ENCODE results near the gene CA11.

DNA sequence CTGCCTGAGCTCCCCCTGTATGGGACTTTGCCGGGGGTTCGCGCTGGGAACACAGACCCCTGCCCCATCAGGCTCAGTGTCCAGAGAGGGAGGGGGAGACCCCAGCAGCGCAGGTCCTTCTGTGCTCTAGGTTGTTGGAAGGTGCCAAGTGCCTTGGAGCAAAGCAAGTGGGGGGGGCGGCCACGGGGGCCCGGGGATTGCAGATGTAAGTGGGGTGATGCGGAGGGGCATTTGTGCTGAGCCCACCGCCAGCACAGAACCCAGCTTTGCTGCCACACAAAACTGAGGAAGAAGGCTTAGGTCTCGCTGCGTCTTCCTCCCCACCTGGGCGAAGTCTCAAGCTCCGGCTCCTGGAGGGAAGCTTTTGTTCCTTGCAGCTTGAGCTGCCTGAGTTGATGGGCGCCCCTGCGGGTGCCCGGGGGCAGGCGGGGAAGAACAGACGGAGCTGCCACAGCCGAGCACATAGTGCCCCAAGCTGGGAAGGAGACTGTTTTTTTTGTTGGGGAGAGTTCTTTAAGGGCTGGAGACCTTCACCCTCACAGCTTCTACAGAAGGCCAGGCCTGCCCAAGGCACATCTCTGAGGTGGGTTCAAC lies 28.3 kb upstream of the CA11 start:
- no peak for TF ChIP-seq POLR2AphosphoS5 (IDR thresholded peaks at IDR 0.05; ENCODE audit: borderline replicate concordance, low read depth, low read length)
- TF ChIP-seq EZH2 (IDR thresholded peaks at IDR 0.05): no peak

All from SK-N-MC (cell line).